HG02678 (cell line): ENCODE data around the gene SYPL2.
A peak's percentile ranks its signal among the peaks of the same experiment; 100 is the strongest.

Experiments
- ATAC-seq: cut with Tn5 transposase; IDR thresholded peaks from one replicate; pipeline ENCODE4 v1.9.1; 2021; ENCODE audit warnings: mild to moderate bottlenecking, moderate library complexity; ENCODE audit not compliant: unreplicated experiment

SYPL2 gene

GRCh38 chr1:109490934-109491302 lies 24.6 kb downstream of the SYPL2 start:
- no peak for ATAC-seq

GRCh38 chr1:109491372-109491771 lies 25.0 kb downstream of the SYPL2 start:
- no peak for ATAC-seq

- ATAC-seq = no peak
Measured at GRCh38 chr1:109492779-109493178, 26.4 kb downstream of the SYPL2 start.

GRCh38 chr1:109493227-109493626 lies 26.9 kb downstream of the SYPL2 start:
- no peak for ATAC-seq

GRCh38 chr1:109493805-109494539 lies 27.6 kb downstream of the SYPL2 start, which contains the start of gene CYB561D1:
Gene CYB561D1 (plus strand): TSS chr1:109494094. CDS start chr1:109494140, 46 bp downstream.
- peak; percentile 92 for ATAC-seq

- no peak for ATAC-seq
Measured at GRCh38 chr1:109495738-109496137, 29.4 kb downstream of the SYPL2 start.

GRCh38 chr1:109497449-109498160 lies 31.3 kb downstream of the SYPL2 start:
- ATAC-seq = no peak

- no peak for ATAC-seq
Measured at GRCh38 chr1:109498161-109498801, 31.9 kb downstream of the SYPL2 start.

GRCh38 chr1:109499081-109499480 lies 32.7 kb downstream of the SYPL2 start:
- no peak for ATAC-seq

- no peak for ATAC-seq
Measured at GRCh38 chr1:109499661-109500536, 33.6 kb downstream of the SYPL2 start.

GRCh38 chr1:109500941-109501381 lies 34.6 kb downstream of the SYPL2 start:
- ATAC-seq = no peak

- no peak for ATAC-seq
Measured at GRCh38 chr1:109501644-109502363, 35.5 kb downstream of the SYPL2 start.

GRCh38 chr1:109502364-109502851 lies 36.1 kb downstream of the SYPL2 start:
- no peak for ATAC-seq

GRCh38 chr1:109503935-109504334 lies 37.6 kb downstream of the SYPL2 start:
- no peak for ATAC-seq

GRCh38 chr1:109504974-109505373 lies 38.6 kb downstream of the SYPL2 start:
- no peak for ATAC-seq

GRCh38 chr1:109508001-109508872 lies 41.9 kb downstream of the SYPL2 start:
- ATAC-seq = no peak

GRCh38 chr1:109508873-109509175 lies 42.5 kb downstream of the SYPL2 start:
- no peak for ATAC-seq

- peak; percentile 63 for ATAC-seq
Measured at GRCh38 chr1:109509176-109510134, 43.1 kb downstream of the SYPL2 start, which contains the start of gene AMIGO1. Gene AMIGO1 (minus strand): TSS chr1:109509727. CDS start chr1:109508912, 815 bp downstream.
